SU-DHL-6 (cell line): ENCODE results near the gene TMEM52.

Experiments used
- H2AFZ ChIP-seq: fragments of 200-600 bp; sonication (generic); 2 replicates; pipeline ENCODE4 v1.6.1; 2014; ENCODE audit warnings: low read depth, mild to moderate bottlenecking, moderate library complexity, mixed read lengths, antibody characterized with exemption, low read length; ENCODE audit not compliant: severe bottlenecking
- H3F3A ChIP-seq: fragments of 200-600 bp; shearing (Covaris generic); 2 replicates; pipeline ENCODE4 v1.6.0; 2016; ENCODE audit warnings: antibody characterized with exemption, mild to moderate bottlenecking; ENCODE audit not compliant: insufficient read depth
- H3K27ac ChIP-seq: fragments of 200-600 bp; sonication (generic); 2 replicates; pipeline ENCODE4 v1.5.1; 2016; ENCODE audit warnings: low read depth, mild to moderate bottlenecking, low read length, moderate library complexity, mixed read lengths
- H3K27me3 ChIP-seq: fragments of 200-600 bp; sonication (generic), shearing (Covaris generic); 2 replicates; pipeline ENCODE4 v1.6.0; 2014; ENCODE audit warnings: mild to moderate bottlenecking, low read length
- H3K36me3 ChIP-seq: fragments of 200-600 bp; sonication (generic); 2 replicates; pipeline ENCODE4 v1.6.1; 2014; ENCODE audit warnings: mild to moderate bottlenecking, low read length, mixed read lengths
- H3K4me2 ChIP-seq: fragments of 300-600, 200-600 bp; shearing (Covaris generic), sonication (generic); 2 replicates; pipeline ENCODE4 v1.6.0; 2014; ENCODE audit warnings: low read length, low read depth, mild to moderate bottlenecking; ENCODE audit not compliant: poor library complexity, severe bottlenecking
- H3K4me3 ChIP-seq: fragments of 200-600 bp; sonication (generic); 2 replicates; pipeline ENCODE4 v1.5.1; 2014; ENCODE audit warnings: antibody characterized with exemption, low read length, mild to moderate bottlenecking, mixed read lengths; ENCODE audit not compliant: insufficient read depth, poor library complexity, severe bottlenecking
- H3K79me2 ChIP-seq: fragments of 200-600 bp; sonication (generic); 2 replicates; pipeline ENCODE4 v1.6.1; 2014; ENCODE audit warnings: mild to moderate bottlenecking, low read length, moderate library complexity; ENCODE audit not compliant: insufficient read depth
- H3K9ac ChIP-seq: fragments of 200-600 bp; sonication (generic); 2 replicates; pipeline ENCODE4 v1.7.0; 2014; ENCODE audit warnings: mild to moderate bottlenecking, low read length
- H3K9me2 ChIP-seq: fragments of 200-600 bp; sonication (generic); replicated peaks from 2 replicates; pipeline ENCODE4 v1.6.1; 2014; ENCODE audit warnings: low read length; ENCODE audit not compliant: insufficient read depth
- H3K9me3 ChIP-seq: fragments of 200-600 bp; sonication (generic); 2 replicates; pipeline ENCODE4 v1.6.1; 2014; ENCODE audit warnings: low read length, mixed read lengths; ENCODE audit not compliant: insufficient read depth
- H4K20me1 ChIP-seq: fragments of 200-600 bp; sonication (generic); 2 replicates; pipeline ENCODE4 v1.6.1; 2014; ENCODE audit warnings: low read depth, mild to moderate bottlenecking, antibody characterized with exemption, low read length, moderate library complexity, mixed read lengths
- EZH2phosphoT487 ChIP-seq: fragments of 200-600 bp; sonication (generic), shearing (Covaris generic); conservative IDR thresholded peaks from 2 replicates; pipeline ENCODE4 v1.6.1; 2018; ENCODE audit warnings: mild to moderate bottlenecking, antibody characterized with exemption, low read length, moderate library complexity, mixed read lengths
- TF ChIP-seq, protein P1 (sequence below): fragments of 200-600 bp; sonication (generic); IDR thresholded peaks from one replicate; pipeline ENCODE4 v1.5.1; 2017; ENCODE audit warnings: antibody characterized with exemption, mild to moderate bottlenecking, low read length, moderate library complexity; ENCODE audit not compliant: insufficient read depth, poor library complexity, severe bottlenecking

TMEM52 gene

DNA sequence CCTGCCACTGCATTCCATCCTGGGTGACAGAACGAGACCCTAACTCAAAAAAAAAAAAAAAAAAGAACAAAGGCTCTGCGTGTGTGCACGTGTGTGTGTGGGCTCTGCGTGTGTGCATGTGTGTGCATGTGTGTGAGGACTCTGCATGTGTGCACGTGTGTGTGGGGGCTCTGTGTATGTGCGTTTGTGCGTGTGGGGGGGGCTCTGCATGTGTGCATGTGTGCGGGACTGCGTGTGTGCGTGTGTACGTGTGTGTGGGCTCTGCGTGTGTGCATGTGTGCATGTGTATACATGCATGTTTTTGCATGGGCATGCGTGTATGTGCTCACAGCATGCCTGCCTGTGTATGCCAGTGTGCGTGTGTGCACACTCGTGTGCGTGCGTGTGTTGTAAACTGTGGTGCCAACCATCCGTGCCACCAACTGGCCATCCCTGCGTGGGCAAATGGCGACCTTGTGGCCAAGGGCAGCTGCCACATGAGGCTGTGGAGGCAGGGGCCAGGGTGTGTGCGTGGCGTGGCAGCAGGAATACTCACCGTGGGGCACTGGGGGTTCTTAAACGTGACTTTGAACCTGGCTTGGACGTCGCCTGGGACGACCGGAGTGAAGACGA, 26.8 kb upstream of the TMEM52 start:
- no peaks in the 10 kb centered on the region; the same call in 1 of the 2 replicates for H3K9me3 ChIP-seq
- TF ChIP-seq EZH2phosphoT487: no peak
- TF ChIP-seq, protein P1, sequence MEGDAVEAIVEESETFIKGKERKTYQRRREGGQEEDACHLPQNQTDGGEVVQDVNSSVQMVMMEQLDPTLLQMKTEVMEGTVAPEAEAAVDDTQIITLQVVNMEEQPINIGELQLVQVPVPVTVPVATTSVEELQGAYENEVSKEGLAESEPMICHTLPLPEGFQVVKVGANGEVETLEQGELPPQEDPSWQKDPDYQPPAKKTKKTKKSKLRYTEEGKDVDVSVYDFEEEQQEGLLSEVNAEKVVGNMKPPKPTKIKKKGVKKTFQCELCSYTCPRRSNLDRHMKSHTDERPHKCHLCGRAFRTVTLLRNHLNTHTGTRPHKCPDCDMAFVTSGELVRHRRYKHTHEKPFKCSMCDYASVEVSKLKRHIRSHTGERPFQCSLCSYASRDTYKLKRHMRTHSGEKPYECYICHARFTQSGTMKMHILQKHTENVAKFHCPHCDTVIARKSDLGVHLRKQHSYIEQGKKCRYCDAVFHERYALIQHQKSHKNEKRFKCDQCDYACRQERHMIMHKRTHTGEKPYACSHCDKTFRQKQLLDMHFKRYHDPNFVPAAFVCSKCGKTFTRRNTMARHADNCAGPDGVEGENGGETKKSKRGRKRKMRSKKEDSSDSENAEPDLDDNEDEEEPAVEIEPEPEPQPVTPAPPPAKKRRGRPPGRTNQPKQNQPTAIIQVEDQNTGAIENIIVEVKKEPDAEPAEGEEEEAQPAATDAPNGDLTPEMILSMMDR: no peak
- H3K9ac ChIP-seq: no peak overlapping the region
- no peaks in the 10 kb centered on the region for H3K9me2 ChIP-seq
- no peak overlapping the region for H3K4me3 ChIP-seq
- H2AFZ ChIP-seq: no peak overlapping the region
- no peak overlapping the region for H3K27ac ChIP-seq
- H3F3A ChIP-seq: no peaks in the 10 kb centered on the region
- H3K79me2 ChIP-seq: no peaks in the 10 kb centered on the region
- no peaks in the 10 kb centered on the region for H3K27me3 ChIP-seq
- no peak overlapping the region for H3K4me2 ChIP-seq
- no peaks in the 10 kb centered on the region for H4K20me1 ChIP-seq
- H3K36me3 ChIP-seq: no peaks in the 10 kb centered on the region

DNA sequence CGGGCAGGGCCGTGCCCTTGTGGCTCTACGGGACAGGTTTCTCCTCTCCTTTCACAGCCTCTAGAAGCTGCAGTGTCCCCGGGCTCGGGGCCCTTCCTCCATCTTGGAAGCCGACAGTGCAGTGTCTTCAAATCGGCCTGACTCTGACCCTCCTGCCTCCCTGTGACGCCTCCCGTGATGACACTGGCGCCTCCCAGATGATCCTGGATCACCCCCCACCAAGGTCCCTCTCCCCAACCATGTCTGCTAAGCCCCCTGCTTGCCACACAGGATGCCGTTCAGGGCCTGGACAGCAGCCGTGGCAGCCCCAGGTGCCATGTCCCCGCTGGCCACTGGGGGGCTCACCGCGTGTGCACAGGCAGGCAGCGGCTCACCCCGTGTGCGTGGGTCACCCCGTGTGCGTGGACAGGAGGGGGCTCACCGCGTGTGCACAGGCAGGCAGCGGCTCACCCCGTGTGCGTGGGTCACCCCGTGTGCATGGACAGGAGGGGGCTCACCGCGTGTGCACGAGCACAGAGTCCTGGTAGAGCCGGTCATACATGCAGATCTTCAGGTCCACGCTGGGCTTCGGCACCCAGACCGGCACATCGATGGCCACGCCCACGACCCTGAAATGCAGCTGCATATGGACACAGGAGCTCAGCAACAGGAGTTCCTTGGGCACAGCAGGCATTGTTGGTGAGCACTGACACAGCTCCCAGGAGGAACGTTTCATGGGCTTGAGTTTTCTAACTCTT, 24.9 kb upstream of the TMEM52 start:
- H2AFZ ChIP-seq: no peak overlapping the region
- H3K4me2 ChIP-seq: no peak overlapping the region
- no peak overlapping the region for H3K4me3 ChIP-seq

DNA sequence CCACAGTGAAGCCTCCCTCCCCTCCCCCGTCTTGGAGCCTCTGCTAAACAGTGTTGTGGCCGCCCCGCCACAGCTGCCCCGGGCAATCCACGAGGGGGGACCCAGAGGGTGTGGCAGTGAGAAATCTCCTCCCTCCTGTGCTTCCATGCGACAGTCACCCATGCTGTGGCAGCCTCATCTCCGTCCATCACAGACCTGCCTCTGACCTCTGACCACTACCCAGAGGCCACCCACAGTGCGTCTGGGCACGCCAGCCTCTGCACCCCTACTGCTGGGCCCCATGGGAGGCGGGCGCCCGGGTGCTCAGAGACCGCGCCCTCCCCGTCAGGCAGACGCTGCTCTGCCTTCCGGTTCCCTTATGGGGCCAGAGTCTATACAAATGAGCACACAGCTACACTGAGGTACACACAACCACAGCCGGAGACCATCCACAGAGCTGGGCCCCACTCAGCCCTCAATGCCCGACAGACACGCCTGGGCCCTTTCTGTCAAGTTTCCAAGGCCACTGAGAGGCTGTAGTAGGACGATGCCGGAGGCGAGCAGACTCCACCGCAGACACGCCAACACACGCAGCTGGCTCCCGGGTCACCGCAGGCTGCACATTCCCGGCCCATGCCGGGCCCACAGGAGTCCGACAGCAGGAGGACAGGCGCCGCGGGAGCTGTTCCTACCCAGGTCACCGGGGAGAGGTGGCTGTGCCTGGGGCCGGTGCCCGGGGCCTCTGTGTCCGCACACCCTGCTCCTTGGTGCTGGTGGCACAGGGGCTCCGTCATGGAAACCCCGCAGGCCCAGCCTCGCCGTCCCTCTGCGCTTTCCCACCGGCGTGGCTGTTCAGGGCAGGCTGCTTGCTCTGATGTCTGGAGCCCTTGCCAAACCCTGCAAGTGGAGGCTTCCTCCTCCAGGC, 23.9 kb upstream of the TMEM52 start:
- Histone ChIP-seq H4K20me1 (no peaks in the 10 kb centered on the region), H3K4me3 (no peak overlapping the region), H3K27me3 (no peaks in the 10 kb centered on the region), H3K79me2 (no peaks in the 10 kb centered on the region), H3F3A (no peaks in the 10 kb centered on the region), H3K9me2 (no peaks in the 10 kb centered on the region), H3K4me2 (no peak overlapping the region), H3K27ac (no peak overlapping the region), H2AFZ (no peak overlapping the region), H3K9me3 (no peaks in the 10 kb centered on the region), H3K36me3 (no peaks in the 10 kb centered on the region), H3K9ac (no peak overlapping the region)
- TF ChIP-seq, protein P1: no peak
- no peak for TF ChIP-seq EZH2phosphoT487

More for the DNA sequence above, 24.9 kb upstream of the TMEM52 start:
- Histone ChIP-seq H3K79me2 (no peaks in the 10 kb centered on the region), H3K27me3 (no peaks in the 10 kb centered on the region), H3K9me2 (no peaks in the 10 kb centered on the region), H3F3A (no peaks in the 10 kb centered on the region), H4K20me1 (no peaks in the 10 kb centered on the region), H3K27ac (no peak overlapping the region), H3K9ac (no peak overlapping the region), H3K9me3 (no peaks in the 10 kb centered on the region), H3K36me3 (no peaks in the 10 kb centered on the region)
- TF ChIP-seq EZH2phosphoT487: no peak
- TF ChIP-seq, protein P1: peak; percentile 73
